Activated CD4-positive, alpha-beta T cell treated with anti-CD3 and anti-CD28 coated beads, Interleukin-2, amount 10 ng/mL, durations not matched to agents 7 days and 5 days (primary cell): ENCODE data around the gene MYBPC3. TPM values are rescaled to one million over a fixed set of nuclear protein-coding genes. Genes with fewer than 3 reads are reported as not detected.

Source experiments
- CTCF ChIA-PET: fragments of 350-600 bp; sonication (Branson Sonifier 250); formaldehyde crosslinking; loops from one replicate; lab custom pipeline; 2021; ENCODE audit warnings: antibody characterized with exemption; lab: Charles Lee
- POLR2A ChIA-PET: fragments of 350-600 bp; sonication (Branson Sonifier 250); formaldehyde crosslinking; loops from one replicate; lab custom pipeline; 2021; ENCODE audit warnings: antibody characterized with exemption; lab: Charles Lee
- DNase-seq: peaks from one replicate; pipeline ENCODE4 v3.0.0-alpha.2; 2020
- H3K27ac Mint-ChIP-seq: one replicate; pipeline ENCODE4 v1.8.0; 2021; ENCODE audit warnings: mild to moderate bottlenecking, moderate library complexity, mixed read lengths
- H3K27me3 Mint-ChIP-seq: one replicate; pipeline ENCODE4 v1.8.0; 2021; ENCODE audit warnings: mixed read lengths
- H3K36me3 Mint-ChIP-seq: one replicate; pipeline ENCODE4 v1.8.0; 2021; ENCODE audit warnings: low read depth, mixed read lengths
- H3K4me1 Mint-ChIP-seq: one replicate; pipeline ENCODE4 v1.8.0; 2021; ENCODE audit warnings: mixed read lengths
- H3K4me3 Mint-ChIP-seq: one replicate; pipeline ENCODE4 v1.8.0; 2021; ENCODE audit warnings: mild to moderate bottlenecking, moderate library complexity, mixed read lengths
- H3K9me3 Mint-ChIP-seq: one replicate; pipeline ENCODE4 v1.8.0; 2021; ENCODE audit warnings: mixed read lengths
- total RNA-seq, 2 experiments: library from RNA; stranded (reverse); gene quantifications; one replicate each; pipeline ENCODE4 v1.2.3, GENCODE V29; 2021

Gene MYBPC3
- total RNA-seq, 2 experiments from 2014 or later: not detected

DNA sequence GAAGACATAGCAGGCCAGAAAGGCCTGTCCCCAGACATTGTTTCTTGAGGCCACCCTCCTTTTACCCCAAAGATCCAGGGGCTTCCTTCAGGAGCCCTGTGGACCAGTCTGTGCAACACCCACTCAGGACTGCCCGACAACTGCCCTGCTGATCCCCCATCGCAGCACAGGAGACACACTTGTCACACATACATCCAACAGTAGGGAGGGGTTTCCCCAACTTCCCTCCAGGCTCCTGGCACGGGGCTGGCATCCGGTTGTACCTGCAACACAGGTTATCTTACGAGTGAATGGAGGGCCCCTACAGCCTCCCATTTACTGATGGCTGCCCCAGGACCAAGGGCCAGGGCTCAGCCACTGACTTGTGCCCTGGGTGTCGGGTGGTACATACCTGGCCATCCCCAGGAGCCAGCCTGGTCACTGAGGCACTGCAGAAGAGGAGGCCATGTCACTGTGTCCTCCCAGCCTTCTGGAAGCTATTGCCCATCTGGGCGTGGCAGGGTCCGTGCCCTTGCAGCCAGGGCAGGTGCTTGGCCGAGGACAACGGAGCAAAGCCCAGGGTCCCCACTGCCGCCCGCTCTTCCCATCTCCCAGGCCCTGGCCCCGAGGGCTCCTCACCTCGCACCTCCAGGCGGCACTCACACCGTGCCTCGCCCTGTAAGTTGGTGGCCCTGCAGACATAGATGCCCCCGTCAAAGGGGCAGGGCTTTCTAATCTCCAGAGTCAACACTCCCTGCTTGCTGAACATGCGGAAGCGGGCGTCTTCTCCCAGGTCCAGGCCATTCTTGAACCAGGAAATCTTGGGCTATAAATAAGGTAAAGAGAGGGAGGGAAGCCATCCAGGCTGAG, 20.8 kb downstream of the MYBPC3 start:
- H3K27me3 Mint-ChIP-seq: no peaks in the 10 kb centered on the region
- H3K27ac Mint-ChIP-seq: peak overlapping the region; percentile 13
- ChIA-PET CTCF (no interaction called here), POLR2A (no interaction called here)
- no peak for DNase-seq
- H3K4me1 Mint-ChIP-seq: no peaks in the 10 kb centered on the region
- no peaks in the 10 kb centered on the region for H3K9me3 Mint-ChIP-seq
- peaks cover 15% of the 10 kb centered on the region for H3K36me3 Mint-ChIP-seq
- H3K4me3 Mint-ChIP-seq: no peak overlapping the region

DNA sequence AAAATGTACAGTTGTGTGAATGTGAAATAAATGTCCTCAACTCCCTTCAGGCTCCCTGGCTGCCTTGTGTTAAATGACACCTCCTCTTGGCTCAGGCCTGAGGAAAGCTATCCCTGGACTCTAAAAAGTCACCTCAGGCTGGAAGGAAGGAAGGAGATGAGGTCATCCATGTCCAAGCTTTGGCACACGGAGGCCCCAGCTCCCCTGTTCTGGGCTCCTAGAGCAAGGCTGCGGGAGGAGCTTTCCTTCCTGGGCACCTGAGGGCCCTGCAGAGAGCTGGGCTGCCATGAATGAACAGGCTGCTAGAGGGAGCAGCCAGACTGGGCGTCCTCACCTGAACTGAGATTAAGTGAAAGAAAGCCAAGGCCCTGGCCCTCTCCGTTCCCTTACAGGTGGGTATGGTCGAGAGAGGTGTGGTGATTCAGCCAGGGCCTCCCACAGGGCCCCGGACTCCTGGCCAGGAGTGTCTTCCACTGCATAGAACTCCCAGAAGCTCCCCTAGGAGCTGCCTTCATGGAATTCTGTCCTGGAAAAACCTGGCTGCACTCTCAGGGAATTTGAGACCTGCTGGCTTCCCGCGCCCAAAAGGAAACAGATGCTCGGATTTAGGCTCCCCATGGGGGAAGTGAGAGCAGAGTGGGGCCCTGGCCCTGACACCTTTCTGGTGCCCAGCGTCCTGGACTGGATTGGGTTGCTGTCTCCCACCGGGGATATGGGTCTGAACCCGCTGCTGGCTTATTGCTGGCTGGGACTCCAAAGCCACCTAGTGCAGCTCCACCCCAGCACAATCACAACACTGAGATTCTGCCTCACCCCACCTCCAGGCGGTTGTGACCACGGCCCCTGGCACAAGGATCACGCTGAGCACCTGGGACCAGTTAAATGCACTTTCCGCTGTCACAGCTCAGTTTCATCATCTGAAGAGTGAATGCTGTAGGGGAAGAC, 22.2 kb downstream of the MYBPC3 start:
- CTCF ChIA-PET: interaction anchor here (0.5 to 1.5 kb wide), 4 partner anchors 15 to 71 kb away, joined by 3 to 4 read pairs (median 3); no protein-coding TSS in a partner anchor
- no peak overlapping the region for H3K27ac Mint-ChIP-seq
- POLR2A ChIA-PET: no interaction called here
- H3K4me3 Mint-ChIP-seq: no peak overlapping the region
- H3K27me3 Mint-ChIP-seq: no peaks in the 10 kb centered on the region
- no peaks in the 10 kb centered on the region for H3K4me1 Mint-ChIP-seq
- H3K9me3 Mint-ChIP-seq: no peaks in the 10 kb centered on the region
- H3K36me3 Mint-ChIP-seq: peaks cover 17% of the 10 kb centered on the region
- no peak for DNase-seq

DNA sequence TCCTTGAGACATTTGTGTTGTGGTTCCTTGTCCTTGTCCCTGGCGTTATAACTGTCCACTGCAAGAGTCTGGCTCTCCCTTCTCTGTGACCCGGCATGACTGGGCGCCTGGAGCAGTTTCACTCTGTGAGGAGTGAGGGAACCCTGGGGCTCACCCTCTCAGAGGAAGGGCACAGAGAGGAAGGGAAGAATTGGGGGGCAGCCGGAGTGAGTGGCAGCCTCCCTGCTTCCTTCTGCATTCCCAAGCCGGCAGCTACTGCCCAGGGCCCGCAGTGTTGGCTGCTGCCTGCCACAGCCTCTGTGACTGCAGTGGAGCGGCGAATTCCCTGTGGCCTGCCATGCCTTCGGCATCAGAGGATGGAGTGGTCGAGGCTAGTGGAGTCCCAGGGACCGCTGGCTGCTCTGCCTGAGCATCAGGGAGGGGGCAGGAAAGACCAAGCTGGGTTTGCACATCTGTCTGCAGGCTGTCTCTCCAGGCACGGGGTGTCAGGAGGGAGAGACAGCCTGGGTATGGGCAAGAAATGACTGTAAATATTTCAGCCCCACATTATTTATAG, 23.0 kb downstream of the MYBPC3 start:
- Mint-ChIP-seq H3K4me3 (no peak overlapping the region), H3K27me3 (no peaks in the 10 kb centered on the region), H3K4me1 (no peaks in the 10 kb centered on the region), H3K27ac (no peak overlapping the region), H3K36me3 (peaks cover 23% of the 10 kb centered on the region), H3K9me3 (no peaks in the 10 kb centered on the region)
- ChIA-PET POLR2A (no interaction called here), CTCF (interaction anchor here (1.5 kb wide), 1 partner anchor 44 kb away, joined by 3 read pairs; no protein-coding TSS in a partner anchor)
- DNase-seq: no peak

DNA sequence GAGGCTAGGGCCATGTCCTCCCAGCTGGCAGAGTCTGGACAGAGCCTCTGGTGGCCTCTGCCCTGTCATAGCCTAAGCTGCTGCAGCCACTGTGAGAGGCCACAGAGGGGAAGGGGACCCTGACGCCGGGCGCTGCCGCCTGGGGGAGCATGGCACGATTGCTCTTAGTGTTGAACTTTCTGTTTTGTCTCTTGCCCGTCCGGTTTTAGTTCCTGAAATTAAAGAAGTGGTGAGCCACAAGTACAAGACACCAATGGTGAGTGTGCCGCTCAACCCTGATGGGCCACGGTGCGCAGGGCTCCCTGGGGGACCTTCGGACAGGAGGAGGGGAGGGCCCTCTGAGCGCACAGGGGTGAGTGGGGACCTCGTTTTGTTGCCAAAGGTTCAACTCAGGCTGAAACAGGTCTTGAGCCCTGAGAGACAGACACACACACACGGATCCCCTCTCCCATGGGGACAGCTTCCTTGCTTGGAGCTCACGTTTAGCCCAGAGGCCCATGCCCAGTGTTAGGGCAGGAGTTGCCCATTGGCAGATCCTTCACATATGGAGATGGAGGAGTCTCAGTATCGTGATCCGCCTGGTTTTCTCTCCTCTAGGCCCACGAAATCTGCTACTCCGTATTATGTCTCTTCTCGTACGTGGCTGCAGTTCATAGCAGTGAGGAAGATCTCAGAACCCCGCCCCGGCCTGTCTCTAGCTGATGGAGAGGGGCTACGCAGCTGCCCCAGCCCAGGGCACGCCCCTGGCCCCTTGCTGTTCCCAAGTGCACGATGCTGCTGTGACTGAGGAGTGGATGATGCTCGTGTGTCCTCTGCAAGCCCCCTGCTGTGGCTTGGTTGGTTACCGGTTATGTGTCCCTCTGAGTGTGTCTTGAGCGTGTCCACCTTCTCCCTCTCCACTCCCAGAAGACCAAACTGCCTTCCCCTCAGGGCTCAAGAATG, 23.8 kb downstream of the MYBPC3 start:
- ChIA-PET POLR2A (no interaction called here), CTCF (no interaction called here)
- Mint-ChIP-seq H3K9me3 (no peaks in the 10 kb centered on the region), H3K4me3 (no peak overlapping the region), H3K27ac (no peak overlapping the region), H3K4me1 (no peaks in the 10 kb centered on the region), H3K36me3 (peaks cover 23% of the 10 kb centered on the region), H3K27me3 (no peaks in the 10 kb centered on the region)
- no peak for DNase-seq

DNA sequence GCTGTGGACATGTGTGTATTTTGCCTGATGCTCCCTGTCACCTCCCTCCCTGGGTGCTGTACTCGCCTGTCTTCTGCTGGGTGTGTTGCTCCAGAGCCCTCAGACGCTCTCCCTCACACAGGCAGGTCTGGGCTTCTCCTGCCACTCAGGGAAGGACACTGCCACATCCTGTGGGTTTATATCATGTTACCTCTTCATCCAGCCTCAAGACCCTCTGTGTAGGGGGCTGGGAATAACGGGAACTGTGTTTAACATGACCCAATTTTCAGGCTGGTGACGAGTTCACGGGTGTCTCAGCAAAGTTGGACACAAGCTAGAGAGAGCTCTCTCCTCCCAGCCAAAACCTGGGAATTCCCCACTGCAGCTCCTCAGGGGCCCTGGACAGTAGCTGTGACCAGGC, 24.6 kb downstream of the MYBPC3 start:
- Mint-ChIP-seq H3K4me3 (no peak overlapping the region), H3K4me1 (no peaks in the 10 kb centered on the region), H3K36me3 (peaks cover 23% of the 10 kb centered on the region), H3K27ac (no peak overlapping the region), H3K9me3 (no peaks in the 10 kb centered on the region), H3K27me3 (no peaks in the 10 kb centered on the region)
- DNase-seq: no peak
- POLR2A ChIA-PET: no interaction called here
- CTCF ChIA-PET: no interaction called here

DNA sequence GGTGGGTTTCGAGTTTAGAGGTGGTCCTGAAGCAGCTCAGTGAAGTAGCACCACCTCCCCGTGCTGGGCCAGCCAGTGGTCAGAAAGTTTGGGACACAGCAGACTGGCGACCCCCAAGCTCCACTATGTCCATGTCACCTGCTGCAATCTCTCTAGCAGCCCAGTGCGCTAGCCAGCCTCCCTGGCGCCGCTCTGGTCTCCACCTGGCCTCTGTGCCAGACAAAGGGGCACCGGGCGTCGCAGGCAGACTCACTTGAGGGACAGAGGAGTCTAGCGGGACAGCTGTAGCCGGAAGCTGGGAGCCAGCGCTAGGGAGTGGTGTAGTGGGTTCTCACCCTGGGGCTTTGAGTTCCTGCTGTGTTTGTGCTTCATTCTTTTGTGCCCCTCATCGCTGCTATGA, 25.5 kb downstream of the MYBPC3 start:
- no peaks in the 10 kb centered on the region for H3K9me3 Mint-ChIP-seq
- H3K27me3 Mint-ChIP-seq: no peaks in the 10 kb centered on the region
- H3K36me3 Mint-ChIP-seq: peaks cover 24% of the 10 kb centered on the region
- no peak overlapping the region for H3K27ac Mint-ChIP-seq
- no peak overlapping the region for H3K4me3 Mint-ChIP-seq
- ChIA-PET POLR2A (no interaction called here), CTCF (interaction anchor here (0.6 kb wide), 1 partner anchor 119 kb away, joined by 3 read pairs; no protein-coding TSS in a partner anchor)
- H3K4me1 Mint-ChIP-seq: no peaks in the 10 kb centered on the region
- DNase-seq: no peak

DNA sequence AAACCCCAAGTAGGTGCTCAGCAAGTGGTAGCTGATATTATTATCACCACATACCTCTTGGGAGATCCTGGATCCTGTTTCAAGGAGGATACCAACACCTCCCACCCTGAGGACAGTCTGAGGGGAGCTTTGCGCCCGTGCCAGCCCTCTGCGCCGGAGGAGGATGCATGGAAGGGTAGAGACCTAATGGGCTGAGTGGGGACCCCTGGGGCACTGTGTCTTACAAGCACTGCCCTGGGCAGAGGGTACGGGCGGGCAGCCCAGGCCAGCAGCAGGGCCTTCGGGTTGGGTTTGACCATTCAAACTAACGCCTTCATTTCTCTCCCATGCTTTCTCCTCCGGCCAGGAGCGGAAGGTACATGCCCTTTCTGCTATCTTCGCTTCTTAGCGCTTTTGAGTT, 26.3 kb downstream of the MYBPC3 start:
- ChIA-PET CTCF (no interaction called here), POLR2A (no interaction called here)
- no peaks in the 10 kb centered on the region for H3K4me1 Mint-ChIP-seq
- no peaks in the 10 kb centered on the region for H3K9me3 Mint-ChIP-seq
- H3K4me3 Mint-ChIP-seq: no peak overlapping the region
- peaks cover 32% of the 10 kb centered on the region for H3K36me3 Mint-ChIP-seq
- no peaks in the 10 kb centered on the region for H3K27me3 Mint-ChIP-seq
- H3K27ac Mint-ChIP-seq: peak overlapping the region; percentile 26
- DNase-seq: no peak

DNA sequence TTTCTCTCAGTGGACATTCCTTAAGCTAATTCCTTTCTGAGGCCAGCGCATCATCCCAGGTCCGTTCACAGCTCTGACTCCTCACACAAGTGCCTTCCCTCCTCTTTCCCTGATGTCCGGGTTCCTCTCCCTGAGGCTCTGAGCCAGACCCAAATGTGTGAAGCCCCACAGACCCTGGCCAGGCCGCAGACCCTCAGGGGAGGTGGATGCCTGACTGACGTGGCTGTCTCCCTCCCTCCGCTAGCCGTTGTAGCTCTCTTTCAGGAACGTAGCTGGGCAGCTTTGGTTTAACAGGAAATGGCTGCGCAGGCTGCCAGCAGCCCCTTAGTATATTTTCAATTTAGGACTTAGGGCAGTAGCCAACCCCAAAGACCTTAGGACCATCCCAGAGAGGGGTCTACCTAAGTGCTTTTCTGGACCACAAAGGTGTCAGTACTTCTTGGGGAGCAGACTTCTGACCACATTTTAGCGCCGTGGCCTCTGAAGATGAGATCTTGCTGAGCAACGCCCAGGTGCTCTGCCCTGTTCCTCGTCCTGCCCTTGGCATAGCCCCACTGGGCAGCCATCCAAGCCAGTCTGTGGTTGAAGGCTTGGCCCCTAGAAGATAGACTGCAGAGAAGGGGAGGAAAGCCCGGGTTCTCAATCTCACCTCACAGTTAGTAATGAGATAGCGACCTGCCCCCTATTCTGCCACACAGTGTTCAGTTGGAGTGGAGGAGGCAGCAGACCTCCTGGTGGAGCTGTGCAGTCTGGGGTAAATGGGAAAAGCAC, 27.0 kb downstream of the MYBPC3 start:
- POLR2A ChIA-PET: no interaction called here
- Mint-ChIP-seq H3K4me1 (no peaks in the 10 kb centered on the region), H3K27me3 (no peaks in the 10 kb centered on the region), H3K4me3 (no peak overlapping the region), H3K36me3 (peaks cover 30% of the 10 kb centered on the region), H3K9me3 (no peaks in the 10 kb centered on the region), H3K27ac (no peak overlapping the region)
- CTCF ChIA-PET: interaction anchor here (0.7 kb wide), 2 partner anchors 18 to 213 kb away, joined by 3 read pairs; no protein-coding TSS in a partner anchor
- no peak for DNase-seq

DNA sequence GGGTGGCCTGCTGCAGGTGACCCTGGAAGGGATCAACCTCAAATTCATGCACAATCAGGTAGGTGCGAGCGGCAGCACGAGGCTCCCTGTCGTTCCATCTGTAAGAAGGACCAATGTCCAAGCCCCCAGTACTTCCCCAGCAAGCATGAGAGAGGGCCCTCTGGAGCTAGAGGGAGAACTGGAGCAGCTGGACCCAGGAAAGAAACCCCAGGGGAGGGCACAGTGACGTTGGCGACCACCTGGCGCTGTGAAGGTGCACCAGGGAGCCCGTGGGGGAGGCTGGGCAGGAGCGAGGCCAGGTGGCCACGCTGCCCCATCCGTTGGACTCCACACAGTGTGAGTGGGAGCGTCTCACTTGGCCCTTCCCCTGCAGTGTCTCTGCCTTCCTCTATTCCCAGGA, 28.0 kb downstream of the MYBPC3 start:
- POLR2A ChIA-PET: no interaction called here
- peaks cover 30% of the 10 kb centered on the region for H3K36me3 Mint-ChIP-seq
- no peak for DNase-seq
- no peaks in the 10 kb centered on the region for H3K9me3 Mint-ChIP-seq
- no peak overlapping the region for H3K27ac Mint-ChIP-seq
- H3K27me3 Mint-ChIP-seq: no peaks in the 10 kb centered on the region
- no peak overlapping the region for H3K4me3 Mint-ChIP-seq
- CTCF ChIA-PET: interaction anchor here (0.7 kb wide), 1 partner anchor 212 kb away, joined by 3 read pairs; no protein-coding TSS in a partner anchor
- no peaks in the 10 kb centered on the region for H3K4me1 Mint-ChIP-seq

DNA sequence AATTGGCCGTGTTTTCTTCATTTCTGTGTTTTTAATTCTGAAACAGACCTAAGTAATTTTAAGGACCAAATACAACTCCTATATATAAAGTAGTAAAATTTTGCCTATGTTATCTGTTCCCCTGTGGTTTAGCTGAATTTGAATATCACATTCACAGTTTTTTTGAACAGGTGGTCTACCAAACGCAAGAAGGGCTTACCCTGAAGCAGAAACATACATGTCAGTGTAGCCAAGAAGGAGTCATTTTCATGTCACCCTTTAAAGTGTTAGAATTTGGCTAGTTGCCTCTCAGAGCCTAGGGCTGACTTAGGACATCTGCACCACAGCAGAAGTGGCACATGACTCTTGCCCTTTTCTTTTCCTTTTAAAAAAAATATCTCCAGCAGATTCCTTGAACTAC, 34.3 kb downstream of the MYBPC3 start:
- peaks cover 7% of the 10 kb centered on the region for H3K4me1 Mint-ChIP-seq

DNA sequence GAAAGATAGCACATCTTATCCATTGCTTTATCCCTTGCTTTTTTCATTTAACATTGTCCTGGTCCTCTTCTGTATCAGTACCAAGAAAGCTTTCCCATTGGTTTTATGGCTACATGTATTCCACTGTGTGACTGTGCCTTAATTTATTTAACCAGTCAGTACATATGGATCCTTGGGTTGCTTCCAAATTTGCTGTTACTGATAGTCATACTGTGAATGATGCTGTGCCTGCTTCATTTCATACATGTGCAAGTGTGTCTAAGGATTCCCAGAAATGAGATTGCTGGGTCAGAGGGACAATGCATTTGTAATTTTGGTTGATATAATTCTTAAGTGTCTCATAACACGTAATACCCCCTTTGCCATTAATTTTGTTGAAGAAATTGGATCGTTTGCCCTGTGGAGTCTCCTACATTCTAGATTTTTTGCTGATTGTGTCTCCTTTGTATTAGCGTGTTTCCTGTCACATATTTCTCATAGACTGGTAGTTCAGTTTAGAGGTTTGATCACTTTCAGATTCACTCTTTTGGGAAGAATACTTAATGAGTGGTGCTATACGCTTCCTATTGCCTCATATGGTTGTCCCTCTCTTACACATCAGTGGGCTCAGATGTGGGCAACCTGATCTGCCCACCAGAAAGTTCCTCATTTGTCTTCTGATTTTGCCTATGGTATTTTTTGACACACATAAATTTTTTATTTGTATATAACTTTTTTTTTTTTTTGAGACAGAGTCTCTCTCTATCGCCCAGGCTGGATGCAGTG, 35.3 kb downstream of the MYBPC3 start:
- POLR2A ChIA-PET: no interaction called here
- Mint-ChIP-seq H3K27ac (no peak overlapping the region), H3K27me3 (no peaks in the 10 kb centered on the region)

More for the DNA sequence above, 34.3 kb downstream of the MYBPC3 start:
- H3K27ac Mint-ChIP-seq: no peak overlapping the region
- no peak overlapping the region for H3K4me3 Mint-ChIP-seq
- no peak for DNase-seq
- H3K9me3 Mint-ChIP-seq: no peaks in the 10 kb centered on the region
- peaks cover 46% of the 10 kb centered on the region for H3K36me3 Mint-ChIP-seq
- no peaks in the 10 kb centered on the region for H3K27me3 Mint-ChIP-seq
- POLR2A ChIA-PET: no interaction called here
- CTCF ChIA-PET: no interaction called here

More for the DNA sequence above, 35.3 kb downstream of the MYBPC3 start:
- no peak overlapping the region for H3K4me3 Mint-ChIP-seq
- CTCF ChIA-PET: interaction anchor here (0.5 kb wide), 1 partner anchor 581 kb away, joined by 3 read pairs; no protein-coding TSS in a partner anchor
- peaks cover 7% of the 10 kb centered on the region for H3K4me1 Mint-ChIP-seq
- peaks cover 50% of the 10 kb centered on the region for H3K36me3 Mint-ChIP-seq
- H3K9me3 Mint-ChIP-seq: no peaks in the 10 kb centered on the region
- no peak for DNase-seq
